Measurements from ENCODE around the gene MLST8.

The MLST8 gene

DNA sequence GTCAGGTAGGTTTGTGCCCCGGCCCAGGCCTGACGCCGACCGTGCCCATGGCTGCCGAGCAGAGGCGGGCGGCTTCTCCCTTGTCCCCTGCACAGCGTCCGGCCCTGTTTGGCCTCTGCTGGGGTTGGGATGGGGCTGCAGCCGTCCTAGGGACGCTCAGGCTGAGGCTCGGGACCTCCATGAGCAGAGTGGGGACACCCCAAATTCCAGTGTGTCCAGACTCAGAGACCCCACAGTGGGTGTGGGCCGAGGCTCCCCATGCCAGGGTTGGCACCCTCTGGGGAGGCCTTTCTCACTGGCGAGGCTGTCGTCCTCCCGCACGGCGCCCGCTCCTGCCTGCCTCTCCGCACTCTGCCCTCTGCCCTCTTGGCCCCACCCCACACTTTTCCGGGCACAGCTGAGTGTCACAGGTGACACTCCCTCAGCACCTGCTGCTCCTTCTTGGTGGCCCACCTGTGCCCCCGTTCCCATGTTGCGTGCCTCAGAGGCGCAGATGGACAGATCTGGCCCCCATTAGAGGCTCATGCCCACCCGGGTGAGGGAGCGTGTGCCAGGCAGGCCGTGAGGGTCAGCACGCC, 33.6 kb upstream of the MLST8 start:
- no peak overlapping the region for H3K4me3 ChIP-seq
- H3K27ac ChIP-seq = peak overlapping the region in 1 of 21 experiments; percentile 81

DNA sequence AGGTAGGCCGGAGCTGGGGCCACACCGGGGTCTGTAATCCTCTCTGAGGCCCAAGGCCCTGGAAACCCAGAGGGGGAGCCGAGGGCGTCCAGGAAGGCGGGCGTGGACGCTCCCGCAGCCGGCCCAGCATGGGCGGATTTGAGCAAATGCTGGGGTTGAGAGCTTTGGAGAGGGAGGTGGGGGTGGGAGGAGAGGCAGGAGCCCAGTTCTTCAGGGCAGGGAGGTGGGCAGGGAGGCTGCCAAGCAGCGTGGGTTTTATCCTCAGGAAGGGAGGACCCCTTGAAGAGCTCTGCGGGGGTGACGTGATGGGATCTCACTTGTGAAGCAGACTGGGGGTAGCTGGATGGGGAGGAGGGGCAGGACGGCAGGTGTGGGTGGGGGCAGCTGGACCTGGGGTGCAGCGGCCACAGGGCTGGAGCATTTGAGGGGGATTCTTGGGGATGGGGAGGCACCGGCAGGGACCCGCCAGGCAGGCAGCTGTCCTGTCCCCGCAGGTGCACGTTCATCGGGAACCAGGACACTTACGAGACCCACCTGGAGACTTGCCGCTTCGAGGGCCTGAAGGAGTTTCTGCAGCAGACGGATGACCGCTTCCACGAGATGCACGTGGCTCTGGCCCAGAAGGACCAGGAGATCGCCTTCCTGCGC, 32.4 kb upstream of the MLST8 start:
- Histone ChIP-seq H3K4me3 (no peak overlapping the region), H3K27ac (peak overlapping the region in 1 of 21 experiments; percentile 15)

DNA sequence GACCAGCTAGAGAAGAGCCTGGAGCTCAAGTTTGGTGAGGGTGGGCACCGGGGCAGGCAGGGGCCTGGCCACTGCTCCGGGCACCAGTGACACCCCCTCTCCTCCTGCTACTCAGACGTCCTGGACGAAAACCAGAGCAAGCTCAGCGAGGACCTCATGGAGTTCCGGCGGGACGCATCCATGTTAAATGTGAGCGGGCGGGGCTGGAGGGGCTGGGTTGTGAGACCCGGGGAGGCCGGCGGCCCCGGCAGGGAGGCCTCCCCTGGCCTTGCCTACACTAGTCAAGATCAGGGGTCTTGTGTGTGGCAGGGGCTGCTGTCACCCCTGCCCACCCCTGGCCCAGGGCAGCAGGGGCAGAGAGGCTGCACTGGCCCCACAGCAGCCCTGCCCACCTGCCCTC, 31.9 kb upstream of the MLST8 start:
- Histone ChIP-seq H3K4me3 (no peak overlapping the region), H3K27ac (no peak overlapping the region)

DNA sequence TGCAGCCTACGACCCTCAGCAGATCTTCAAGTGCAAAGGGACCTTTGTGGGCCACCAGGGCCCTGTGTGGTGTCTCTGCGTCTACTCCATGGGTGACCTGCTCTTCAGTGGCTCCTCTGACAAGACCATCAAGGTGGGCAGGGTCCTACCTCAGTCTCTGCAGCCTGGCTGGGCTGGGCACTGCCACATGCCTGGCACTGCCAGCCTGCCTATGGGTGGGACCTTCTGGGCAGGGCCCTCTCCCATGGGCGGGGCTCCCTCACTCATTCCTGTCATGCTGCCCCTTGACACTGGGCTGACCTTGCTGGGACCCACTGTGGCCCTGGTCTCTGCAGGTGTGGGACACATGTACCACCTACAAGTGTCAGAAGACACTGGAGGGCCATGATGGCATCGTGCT, 31.3 kb upstream of the MLST8 start:
- H3K27ac ChIP-seq = no peak overlapping the region
- H3K4me3 ChIP-seq = no peak overlapping the region

DNA sequence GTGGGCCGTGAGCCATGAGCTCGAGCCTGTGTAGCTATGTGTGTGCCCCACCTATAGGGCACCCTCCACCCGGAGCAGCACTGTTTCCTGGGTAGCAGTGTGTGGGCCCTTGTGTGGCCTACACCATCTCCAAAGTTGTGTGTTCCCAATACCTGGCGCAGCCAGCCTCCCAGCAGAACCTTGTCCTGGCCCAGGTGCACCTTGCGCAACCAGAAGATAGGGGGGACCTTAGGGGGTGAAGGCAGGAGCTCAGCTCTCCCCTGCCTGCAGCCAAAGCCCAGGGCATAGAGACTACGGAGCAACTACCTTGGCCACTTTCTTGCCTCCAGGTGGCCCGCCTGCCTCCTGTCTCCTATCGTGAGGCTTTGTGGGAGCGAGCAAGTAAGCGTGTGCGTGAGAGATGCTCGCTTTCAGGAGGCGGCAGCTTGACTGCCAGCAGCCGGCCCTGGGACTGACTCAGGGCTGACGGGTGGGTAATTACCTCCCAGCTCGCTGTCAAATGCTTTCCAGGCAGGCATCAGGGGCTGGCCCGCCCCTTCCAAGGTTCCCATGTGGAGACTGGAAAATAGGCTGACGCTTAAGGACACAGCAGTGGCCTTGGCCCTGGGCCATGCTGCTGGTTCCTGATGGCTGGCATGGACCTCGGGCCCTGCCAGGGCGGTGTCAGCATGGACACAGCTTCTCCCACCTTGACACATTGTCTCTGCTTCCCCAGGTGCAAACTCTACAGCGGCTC, 30.7 kb upstream of the MLST8 start:
- peak overlapping the region in 1 of 21 experiments; percentile 28 for H3K27ac ChIP-seq
- no peak overlapping the region for H3K4me3 ChIP-seq

DNA sequence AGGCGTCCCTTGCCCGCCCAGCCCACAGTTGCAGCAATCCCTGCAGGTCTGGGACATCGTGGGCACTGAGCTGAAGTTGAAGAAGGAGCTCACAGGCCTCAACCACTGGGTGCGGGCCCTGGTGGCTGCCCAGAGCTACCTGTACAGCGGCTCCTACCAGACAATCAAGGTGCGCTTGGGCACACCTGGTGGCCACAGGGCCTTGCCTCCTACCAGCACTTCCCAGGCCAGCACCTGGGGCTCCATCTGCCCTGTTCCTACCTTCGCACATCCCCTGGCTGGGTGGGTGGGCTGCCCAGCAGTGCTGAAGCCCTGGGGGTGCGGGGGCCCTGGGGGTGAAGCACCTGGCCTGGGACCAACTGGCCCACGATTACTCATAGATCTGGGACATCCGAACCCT, 29.8 kb upstream of the MLST8 start:
- H3K27ac ChIP-seq = no peak overlapping the region
- no peak overlapping the region for H3K4me3 ChIP-seq

DNA sequence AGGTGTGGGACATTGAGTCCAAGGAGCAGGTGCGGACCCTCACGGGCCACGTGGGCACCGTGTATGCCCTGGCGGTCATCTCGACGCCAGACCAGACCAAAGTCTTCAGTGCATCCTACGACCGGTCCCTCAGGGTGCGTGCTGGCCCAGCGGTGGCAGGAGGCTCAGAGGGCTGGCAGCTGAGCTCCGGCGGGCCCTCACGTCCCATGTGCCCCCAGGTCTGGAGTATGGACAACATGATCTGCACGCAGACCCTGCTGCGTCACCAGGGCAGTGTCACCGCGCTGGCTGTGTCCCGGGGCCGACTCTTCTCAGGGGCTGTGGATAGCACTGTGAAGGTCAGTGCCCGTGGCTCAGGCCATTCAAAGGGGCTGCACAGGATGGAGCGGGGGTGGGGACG, 29.2 kb upstream of the MLST8 start:
- Histone ChIP-seq H3K4me3 (no peak overlapping the region), H3K27ac (no peak overlapping the region)

DNA sequence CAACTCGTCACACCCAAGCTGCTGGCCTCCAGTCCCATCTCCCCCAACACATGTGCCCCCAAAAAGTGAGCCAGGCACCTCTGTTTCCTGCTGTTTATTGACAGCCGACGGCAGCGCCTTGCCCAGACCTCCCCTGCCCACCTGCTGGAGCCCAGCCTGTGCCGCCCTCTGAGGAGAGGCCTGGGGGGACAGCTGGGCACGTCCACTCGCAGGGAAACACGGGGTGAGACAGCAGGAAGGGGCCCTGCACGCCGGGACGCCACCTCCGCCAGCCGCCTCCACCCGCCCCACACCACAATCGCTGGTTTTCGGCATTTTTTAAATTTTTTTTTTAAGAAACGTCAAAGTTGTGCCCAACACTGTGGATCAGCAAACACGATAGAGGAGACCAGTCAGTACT, 28.2 kb upstream of the MLST8 start:
- H3K4me3 ChIP-seq = no peak overlapping the region
- H3K27ac ChIP-seq = no peak overlapping the region

DNA sequence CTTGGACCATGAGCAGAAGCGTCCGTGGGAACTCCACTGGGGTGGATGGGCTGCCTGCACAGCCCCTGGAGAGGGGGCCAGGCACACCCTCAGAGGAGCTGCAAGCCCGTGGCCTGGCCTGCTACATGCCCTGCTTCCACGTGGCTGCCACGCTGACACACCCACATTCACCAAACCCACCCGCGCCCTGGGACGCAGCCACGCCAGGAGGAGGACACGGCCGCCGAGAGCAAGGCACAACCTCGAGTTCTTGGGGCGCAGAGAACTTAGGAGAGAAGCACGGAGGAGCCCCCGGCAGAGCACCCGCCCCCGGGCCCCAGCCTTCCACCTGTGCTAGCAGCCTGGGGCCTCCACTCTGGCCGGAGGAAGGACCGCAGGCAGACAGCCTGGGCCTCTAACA, 27.7 kb upstream of the MLST8 start:
- Histone ChIP-seq H3K27ac (no peak overlapping the region), H3K4me3 (no peak overlapping the region)

DNA sequence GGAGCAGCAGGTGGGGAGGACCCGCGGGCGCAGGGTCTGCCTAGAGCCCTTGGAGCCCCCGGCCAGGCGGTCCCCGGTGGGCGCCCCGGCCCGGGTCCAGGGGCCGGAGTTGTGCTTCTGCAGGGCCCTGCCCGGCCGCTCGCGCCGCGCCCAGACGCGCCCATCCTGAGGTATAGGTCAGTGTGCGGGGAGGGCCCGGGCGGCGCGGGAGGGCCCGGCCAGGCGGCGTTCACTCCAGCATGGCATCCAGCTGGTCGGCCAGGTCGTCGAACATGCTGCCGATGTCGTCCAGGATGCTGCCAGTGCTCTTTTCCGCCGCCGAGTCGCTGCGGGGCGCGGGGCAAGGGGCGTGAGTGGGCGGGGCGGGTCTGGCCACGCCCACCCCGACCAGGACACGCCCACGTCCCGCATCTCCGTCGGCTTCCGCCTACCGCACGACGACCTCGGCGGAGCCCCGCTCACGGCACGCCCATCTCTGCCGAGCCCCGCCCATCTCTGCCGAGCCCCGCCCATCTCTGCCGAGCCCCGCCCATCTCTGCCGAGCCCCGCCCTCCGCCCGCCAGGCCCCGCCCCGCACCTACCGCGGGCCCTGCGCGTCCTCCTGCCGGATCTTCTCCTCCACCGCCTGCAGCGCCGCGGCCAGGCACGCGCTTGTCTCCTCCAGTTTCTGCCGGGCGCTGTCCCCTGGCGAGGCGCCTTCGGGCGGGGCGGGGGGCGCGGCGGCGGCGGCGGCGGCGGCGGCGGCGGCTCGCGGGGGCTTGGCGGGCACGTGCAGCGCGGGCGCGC, 26.7 kb upstream of the MLST8 start:
- Histone ChIP-seq H3K27ac (no peak overlapping the region), H3K4me3 (peak overlapping the region in 1 of 7 experiments; percentile 22)

DNA sequence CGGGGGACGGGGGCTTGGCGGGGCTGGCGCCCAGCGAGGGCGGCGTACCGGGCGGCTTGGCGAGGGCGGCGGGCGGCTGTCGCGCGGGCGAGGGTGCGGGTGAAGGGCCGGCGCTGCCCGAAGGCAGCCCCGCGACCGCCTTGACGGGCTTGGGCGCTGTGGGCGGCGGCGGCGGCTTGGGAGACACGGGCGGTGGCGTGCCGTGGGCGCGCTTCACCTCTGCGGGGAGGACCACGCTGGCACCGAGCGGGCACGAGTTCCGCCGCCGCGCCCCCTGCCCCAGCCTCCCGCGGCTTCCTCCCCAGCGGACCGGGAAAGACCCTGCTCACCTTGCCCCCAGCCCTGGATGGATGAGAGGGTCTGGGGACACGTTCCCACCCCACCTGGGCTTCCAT, 26.1 kb upstream of the MLST8 start:
- Histone ChIP-seq H3K4me3 (peak overlapping the region in 3 of 7 experiments; percentile 8 to 22 (median 11)), H3K27ac (peak overlapping the region in 3 of 21 experiments; percentile 15 to 67 (median 67))

DNA sequence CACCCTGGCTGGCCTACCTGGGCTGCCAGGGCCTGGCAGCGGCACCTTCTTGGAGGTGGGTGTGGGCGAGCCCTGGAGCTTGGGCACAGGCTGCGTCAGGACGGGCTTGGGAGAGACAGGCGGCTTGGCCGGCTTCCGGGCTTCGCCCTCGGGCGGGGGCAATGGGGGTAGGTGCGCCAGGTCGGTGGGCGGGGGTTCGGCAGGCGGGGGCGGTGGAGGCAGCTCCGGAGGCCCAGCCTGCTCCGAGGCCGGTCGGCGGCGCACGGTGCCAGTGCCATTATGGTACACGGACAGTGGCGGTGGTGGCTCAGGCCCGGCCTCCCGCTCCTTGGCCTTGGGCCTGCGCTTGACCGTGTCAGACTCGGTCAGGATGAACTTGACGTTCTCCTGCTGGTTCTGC, 25.7 kb upstream of the MLST8 start:
- peak overlapping the region in 3 of 7 experiments; percentile 8 to 22 (median 11) for H3K4me3 ChIP-seq
- H3K27ac ChIP-seq = peak overlapping the region in 2 of 21 experiments; percentile 67

DNA sequence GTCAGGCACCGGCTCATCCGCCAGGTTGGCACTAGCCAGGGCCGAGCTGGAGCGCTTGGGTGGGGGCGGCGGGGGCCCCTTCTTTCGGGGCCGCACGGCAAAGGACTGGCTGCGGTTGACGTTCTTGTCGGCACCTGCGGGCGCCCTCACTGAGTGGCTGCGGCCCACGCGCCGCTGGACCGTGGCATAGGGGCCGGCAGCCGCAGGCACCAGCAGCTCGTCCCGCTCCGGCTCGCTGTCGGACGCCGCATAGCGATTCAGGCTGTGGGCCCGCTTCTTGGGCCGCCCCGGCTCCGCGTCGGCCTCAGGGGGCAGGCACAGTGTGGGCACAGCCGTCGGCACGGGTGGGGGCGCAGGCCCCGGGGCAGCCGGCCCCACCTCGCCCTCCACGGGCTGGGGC, 24.8 kb upstream of the MLST8 start:
- no peak overlapping the region for H3K27ac ChIP-seq
- no peak overlapping the region for H3K4me3 ChIP-seq

DNA sequence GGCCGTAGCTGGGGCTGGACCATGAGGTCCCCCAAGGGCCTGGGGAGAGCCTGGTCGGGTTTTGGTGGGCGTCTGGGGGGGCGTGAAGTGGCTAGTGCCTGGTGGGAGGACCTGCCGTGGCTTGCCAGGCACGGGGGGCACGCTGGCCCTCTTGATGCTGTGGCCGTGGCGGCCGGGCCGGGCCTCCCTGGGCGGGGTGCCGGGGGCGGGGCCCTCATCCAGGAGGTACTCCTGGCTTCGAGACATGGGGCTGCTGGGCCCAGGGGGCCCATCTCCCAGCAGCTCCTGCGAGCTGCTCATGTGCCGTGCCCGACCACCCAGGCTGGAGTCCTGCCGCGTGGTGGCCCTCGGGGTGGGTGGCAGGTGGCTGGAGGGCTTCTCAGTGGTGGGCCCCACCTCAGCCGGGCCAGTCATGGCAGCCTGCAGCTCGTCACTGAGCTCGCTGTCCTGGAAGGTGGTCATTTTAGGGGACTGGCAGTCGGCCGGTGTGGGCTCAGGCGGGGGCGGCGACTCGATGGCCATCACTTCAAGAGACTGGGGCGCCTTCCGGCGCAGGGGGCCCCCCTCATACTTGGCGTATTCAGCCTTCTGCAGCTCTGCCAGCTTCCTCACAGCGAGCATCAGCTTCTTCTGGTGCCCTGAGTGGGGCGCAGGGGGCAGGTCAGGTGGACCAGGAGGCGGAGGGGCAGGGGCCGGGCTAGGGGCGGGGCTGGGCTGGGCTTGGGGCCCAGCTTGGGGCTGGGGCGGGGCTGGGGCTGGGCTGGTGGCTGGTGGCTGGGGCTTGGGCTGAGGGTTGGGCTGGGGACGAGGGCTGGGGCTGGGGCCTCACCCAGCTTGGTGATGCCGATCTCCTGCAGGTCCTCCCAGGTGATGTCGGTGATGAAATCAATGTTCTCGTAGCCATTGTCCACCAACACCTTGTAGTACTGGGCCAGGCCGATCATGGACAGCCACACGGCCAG, 24.0 kb upstream of the MLST8 start:
- H3K27ac ChIP-seq = no peak overlapping the region
- no peak overlapping the region for H3K4me3 ChIP-seq

DNA sequence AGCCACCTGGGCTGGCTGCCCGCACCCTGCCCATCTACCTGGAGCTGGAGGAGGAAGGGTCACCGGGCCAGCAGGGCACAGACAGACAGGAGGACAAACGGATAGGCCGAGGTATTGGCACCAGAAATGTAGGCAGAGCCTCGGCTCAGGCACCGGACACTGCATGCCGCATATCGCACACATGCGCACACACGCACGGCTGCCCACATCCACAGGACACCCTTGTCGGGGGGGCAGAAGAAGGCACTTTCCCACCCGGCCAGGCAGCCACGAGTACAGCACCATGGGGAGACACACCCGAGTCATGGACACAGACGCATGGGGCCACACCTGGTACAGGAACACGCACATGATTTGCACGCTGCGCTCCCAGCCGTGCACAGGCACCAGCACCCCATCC, 23.3 kb upstream of the MLST8 start:
- Histone ChIP-seq H3K27ac (no peak overlapping the region), H3K4me3 (no peak overlapping the region)

DNA sequence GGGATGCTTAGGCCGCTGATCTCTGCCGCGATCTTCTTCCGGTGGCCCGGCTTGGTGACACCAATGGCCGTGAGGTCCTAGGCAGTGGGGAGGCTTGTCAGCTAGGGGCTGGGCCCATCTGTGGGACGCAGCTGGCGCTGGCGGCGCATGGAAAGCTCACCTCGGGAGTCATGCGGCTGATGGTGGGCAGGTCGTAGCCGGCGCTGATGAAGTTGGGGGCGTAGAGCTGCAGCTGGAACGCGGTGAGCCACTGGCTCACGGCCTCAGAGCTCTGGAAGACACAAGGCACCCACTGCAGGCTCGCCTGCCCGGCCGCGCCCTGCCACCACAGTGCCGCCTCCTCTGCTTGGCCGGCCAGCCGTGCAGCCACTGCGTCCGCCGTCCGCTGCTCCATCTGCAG, 21.6 kb upstream of the MLST8 start:
- no peak overlapping the region for H3K27ac ChIP-seq
- no peak overlapping the region for H3K4me3 ChIP-seq

DNA sequence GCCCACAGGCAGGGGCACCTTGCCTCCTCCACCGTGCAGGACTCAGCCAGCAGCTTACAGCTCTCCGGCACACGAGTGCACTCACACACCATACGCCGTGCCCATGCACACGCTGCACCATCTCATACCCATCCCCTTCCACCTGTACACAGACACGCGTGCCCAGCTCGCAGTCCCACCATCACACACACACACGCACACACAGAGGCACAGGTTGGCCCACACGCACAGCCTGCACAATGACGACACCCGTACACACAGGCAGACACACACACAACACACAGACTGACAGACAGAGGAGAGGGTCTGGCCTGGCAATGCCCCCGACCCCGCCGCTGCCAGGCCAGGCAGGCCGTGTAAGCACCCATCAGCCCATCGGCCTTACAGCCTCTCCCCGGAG, 20.9 kb upstream of the MLST8 start:
- Histone ChIP-seq H3K27ac (no peak overlapping the region), H3K4me3 (no peak overlapping the region)

DNA sequence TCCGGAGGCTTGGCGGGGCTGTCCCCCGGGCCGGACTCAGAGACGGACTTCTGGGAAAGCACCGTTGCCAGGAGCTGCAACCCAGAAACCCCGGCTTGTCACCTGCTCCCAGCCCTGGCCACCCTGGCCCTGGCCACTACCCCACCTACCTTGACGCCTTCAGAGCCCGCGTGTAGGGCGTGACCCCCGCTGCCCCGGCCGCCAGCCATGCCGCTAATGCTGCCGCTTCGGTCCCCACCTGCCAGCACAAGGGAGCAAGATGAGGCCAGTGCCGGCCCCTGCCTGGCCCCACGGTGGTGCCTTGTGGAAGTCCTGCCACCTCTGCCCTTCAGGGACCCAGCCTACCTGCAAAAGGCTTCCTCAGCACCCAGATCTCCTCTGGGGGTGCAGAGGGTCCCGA, 20.3 kb upstream of the MLST8 start:
- no peak overlapping the region for H3K27ac ChIP-seq
- no peak overlapping the region for H3K4me3 ChIP-seq

DNA sequence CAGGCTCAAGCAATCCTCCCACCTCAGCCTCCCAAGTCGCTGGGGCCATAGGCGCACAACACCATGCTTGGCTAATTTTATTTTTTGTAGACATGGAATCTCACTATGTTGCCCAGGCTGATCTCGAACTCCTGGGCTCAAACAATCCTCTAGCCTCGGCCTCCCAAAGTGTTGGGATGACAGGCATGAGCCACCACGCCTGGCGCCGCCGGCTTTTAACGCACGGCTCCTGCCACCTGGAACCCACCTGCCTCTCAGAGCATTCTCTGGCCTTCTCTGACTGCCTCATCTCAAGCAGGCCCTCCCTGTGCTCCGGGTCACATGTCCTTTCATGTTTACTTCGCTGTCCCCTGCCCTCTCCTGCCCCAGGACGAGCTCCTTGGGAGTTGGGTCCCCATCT, 19.2 kb upstream of the MLST8 start:
- no peak overlapping the region for H3K27ac ChIP-seq
- no peak overlapping the region for H3K4me3 ChIP-seq

All from skin epidermis (tissue), 12 donors.